NT2/D1 (cell line): ENCODE data around the gene PADI4.
"Not testable (repeated sequence)": the region's sequence is repeated elsewhere in the genome, so short reads cannot be mapped to it uniquely, and the experiment has no call there.

Experiments
- DNase-seq: peaks from one replicate; pipeline ENCODE4 v3.0.0-alpha.2; 2011; ENCODE audit warnings: low read depth, low spot score
- H3K27me3 ChIP-seq: 2 replicates; pipeline ENCODE4 v1.6.0; 2011; ENCODE audit warnings: mild to moderate bottlenecking; ENCODE audit not compliant: insufficient read length, insufficient read depth
- H3K36me3 ChIP-seq: 2 replicates; pipeline ENCODE4 v1.6.1; 2011; ENCODE audit warnings: mild to moderate bottlenecking, low read length, mixed read lengths; ENCODE audit not compliant: insufficient read depth, insufficient read length
- H3K4me1 ChIP-seq: 2 replicates; pipeline ENCODE4 v1.5.1; 2011; ENCODE audit not compliant: insufficient read depth, insufficient read length
- H3K4me3 ChIP-seq: 2 replicates; pipeline ENCODE4 v1.5.1; 2011; ENCODE audit warnings: low read depth; ENCODE audit not compliant: insufficient read length
- H3K9ac ChIP-seq: 2 replicates; pipeline ENCODE4 v1.6.0; 2011; ENCODE audit warnings: low read depth; ENCODE audit not compliant: insufficient read length
- H3K9me3 ChIP-seq: 2 replicates; pipeline ENCODE4 v1.5.1; 2011; ENCODE audit warnings: mild to moderate bottlenecking, low read length; ENCODE audit not compliant: insufficient read depth
- SUZ12 ChIP-seq: IDR thresholded peaks from 2 replicates; pipeline ENCODE4 v1.6.1; 2011; ENCODE audit not compliant: insufficient read length, insufficient read depth; ENCODE audit errors: extremely low read depth
- YY1 ChIP-seq: IDR thresholded peaks from 2 replicates; pipeline ENCODE4 v1.6.1; 2011; ENCODE audit not compliant: insufficient read length, insufficient read depth
- ZNF274 ChIP-seq: IDR thresholded peaks from 2 replicates; pipeline ENCODE4 v1.6.1; 2011; ENCODE audit warnings: mild to moderate bottlenecking, low read depth, low read length

The PADI4 gene

DNA sequence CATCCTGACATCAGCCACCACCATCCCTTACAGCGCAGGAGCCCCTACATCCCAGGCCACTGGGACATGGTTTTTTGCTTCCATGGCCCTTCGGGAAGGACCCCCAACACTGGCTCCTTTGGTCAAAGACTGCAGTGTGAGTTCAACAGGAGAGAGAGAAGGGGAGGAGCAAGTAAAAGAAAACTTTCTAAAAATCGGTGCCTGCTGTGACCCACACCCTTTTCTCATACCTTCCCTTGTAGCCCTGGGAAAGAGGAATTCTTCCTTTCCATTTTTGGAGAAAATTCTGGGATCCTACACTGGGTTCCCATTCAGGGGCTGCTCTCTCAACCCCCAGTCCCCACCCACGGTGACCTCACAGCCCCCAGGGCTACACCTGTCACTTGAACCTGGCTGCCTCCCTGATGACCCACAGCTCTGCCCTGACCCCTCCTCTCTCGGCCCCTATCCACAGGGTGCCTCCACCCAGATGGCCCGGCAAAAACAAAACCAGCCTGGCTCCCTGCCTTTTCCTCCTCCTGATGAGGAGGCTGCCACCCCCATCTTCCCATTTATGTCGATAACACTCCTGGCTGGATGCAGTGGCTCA, 7.6 kb downstream of the PADI4 start:
- Histone ChIP-seq H3K4me1 (peaks cover 17% of the 10 kb centered on the region), H3K4me3 (no peak overlapping the region), H3K9me3 (peaks cover 7% of the 10 kb centered on the region; the same call in 1 of the 2 replicates), H3K9ac (no peak overlapping the region), H3K36me3 (no peaks in the 10 kb centered on the region), H3K27me3 (no peaks in the 10 kb centered on the region)
- TF ChIP-seq YY1 (no peak), ZNF274 (no peak), SUZ12 (no peak)
- no peak for DNase-seq

DNA sequence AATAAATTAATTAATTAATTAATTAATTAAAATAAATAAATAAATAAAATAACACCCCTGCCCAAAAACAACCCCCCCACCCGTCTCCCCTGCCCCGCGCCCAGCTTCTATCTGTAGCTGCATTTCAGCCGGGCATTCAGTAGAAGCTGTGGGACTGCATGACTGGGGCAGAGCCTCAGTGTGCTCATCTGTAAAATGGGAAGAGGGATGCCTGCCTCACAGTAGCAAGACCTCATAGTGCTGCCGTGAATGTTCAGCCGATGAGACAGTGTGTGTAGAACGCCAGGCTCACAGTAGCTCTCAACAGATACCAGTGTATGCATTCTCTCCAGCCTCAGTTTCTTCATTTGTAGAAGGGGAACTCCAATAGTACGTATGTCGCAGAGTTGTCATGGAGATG, 8.7 kb downstream of the PADI4 start:
- no peak overlapping the region for H3K4me3 ChIP-seq
- H3K9me3 ChIP-seq = peaks cover 7% of the 10 kb centered on the region; the same call in 1 of the 2 replicates
- H3K27me3 ChIP-seq = no peaks in the 10 kb centered on the region
- no peak for DNase-seq
- H3K4me1 ChIP-seq = peaks cover 17% of the 10 kb centered on the region
- TF ChIP-seq SUZ12 = no peak
- TF ChIP-seq ZNF274 = no peak
- no peak for TF ChIP-seq YY1
- H3K9ac ChIP-seq = no peak overlapping the region
- no peaks in the 10 kb centered on the region for H3K36me3 ChIP-seq

DNA sequence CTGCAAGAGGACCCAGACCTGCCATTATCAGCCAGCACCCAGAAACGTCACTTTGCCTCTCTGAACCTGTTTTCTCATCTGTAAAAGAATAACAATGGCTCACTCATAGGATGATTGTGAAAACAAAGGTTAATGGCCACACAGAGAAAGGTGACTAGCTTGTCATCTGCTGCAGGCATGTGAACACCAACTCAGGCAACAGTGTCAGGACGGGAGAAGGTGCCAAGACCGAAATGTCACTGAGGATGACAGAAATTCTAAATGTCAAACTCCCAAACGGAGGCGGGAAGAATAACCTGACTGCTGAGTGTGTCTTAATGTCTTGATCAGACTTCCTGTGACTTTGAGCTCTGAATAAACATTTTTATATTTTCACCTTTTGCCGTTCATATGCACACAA, 10.3 kb downstream of the PADI4 start:
- Histone ChIP-seq H3K36me3 (no peaks in the 10 kb centered on the region), H3K9ac (no peak overlapping the region), H3K4me3 (no peak overlapping the region), H3K9me3 (peaks cover 7% of the 10 kb centered on the region; the same call in 1 of the 2 replicates), H3K4me1 (peaks cover 17% of the 10 kb centered on the region), H3K27me3 (no peaks in the 10 kb centered on the region)
- no peak for TF ChIP-seq SUZ12
- TF ChIP-seq YY1 = no peak
- no peak for TF ChIP-seq ZNF274
- DNase-seq = no peak

DNA sequence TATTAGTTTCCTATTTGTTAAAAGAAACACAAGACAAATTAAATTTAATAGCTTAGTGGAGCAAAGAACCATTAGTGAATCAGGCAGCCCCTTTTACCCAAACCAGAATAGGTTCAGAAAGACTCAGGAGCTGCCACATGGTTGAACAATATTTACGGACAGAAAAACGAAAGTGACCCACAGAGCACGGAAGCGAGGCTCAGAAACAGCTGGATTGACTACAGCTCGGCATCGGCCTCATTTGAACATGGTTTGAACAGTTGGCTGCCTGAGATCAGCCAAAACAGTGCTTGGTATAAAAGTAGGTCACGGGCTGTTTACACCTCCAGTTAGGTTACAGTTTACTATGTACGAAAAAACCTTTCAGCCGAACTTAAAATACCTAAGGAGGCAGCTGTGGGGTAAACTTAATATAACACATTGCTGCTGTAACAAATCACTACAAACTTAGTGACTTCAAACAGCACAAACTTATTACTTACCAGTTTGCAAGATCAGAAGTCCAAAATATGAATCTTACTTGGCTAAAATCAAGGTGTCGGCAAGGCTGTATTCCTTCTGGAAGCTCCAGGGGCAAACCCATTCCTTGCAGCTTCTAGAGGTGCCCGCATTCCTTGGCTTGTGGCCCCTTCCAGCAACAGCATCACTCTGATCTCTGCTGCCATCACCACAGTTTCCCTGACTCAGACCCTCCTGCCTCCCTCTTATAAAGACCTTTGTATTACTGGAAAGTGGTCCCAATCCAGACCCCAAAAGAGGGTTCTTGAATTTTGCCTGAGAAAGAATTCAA, 11.8 kb downstream of the PADI4 start:
- no peak for DNase-seq
- no peak for TF ChIP-seq ZNF274
- TF ChIP-seq YY1 = no peak
- TF ChIP-seq SUZ12 = no peak
- peaks cover 11% of the 10 kb centered on the region for H3K4me1 ChIP-seq
- no peak overlapping the region for H3K9ac ChIP-seq
- no peaks in the 10 kb centered on the region for H3K27me3 ChIP-seq
- H3K9me3 ChIP-seq = peaks cover 10% of the 10 kb centered on the region
- H3K4me3 ChIP-seq = no peak overlapping the region
- no peaks in the 10 kb centered on the region for H3K36me3 ChIP-seq

DNA sequence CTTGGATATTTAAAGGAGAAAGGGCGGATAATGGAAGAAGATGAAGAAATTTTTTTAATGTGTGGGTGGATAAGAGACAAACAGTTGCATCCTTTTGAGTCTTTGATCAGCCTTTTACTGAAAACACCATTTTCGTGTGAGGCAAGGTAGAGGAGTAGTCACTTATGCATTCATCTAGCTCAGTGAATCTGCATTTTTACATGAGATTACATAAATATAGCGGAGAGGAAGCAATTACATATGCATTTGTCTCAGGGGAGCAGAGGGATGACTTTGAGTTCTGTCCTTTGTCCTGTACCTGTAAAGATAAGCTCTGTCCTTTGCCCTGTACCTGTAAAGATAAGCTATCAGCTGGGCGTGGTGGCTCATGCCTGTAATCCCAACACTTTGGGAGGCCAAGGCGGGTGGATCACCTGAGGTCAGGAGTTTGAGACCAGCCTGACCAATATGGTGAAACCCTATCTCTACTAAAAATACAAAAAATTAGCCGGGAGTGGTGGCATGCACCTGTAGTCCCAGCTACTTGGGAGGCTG, 13.9 kb downstream of the PADI4 start:
- H3K36me3 ChIP-seq, H3K4me1 ChIP-seq, H3K27me3 ChIP-seq, H3K4me3 ChIP-seq, H3K9ac ChIP-seq, DNase-seq: not testable (repeated sequence)
- peaks cover 14% of the 10 kb centered on the region for H3K9me3 ChIP-seq

DNA sequence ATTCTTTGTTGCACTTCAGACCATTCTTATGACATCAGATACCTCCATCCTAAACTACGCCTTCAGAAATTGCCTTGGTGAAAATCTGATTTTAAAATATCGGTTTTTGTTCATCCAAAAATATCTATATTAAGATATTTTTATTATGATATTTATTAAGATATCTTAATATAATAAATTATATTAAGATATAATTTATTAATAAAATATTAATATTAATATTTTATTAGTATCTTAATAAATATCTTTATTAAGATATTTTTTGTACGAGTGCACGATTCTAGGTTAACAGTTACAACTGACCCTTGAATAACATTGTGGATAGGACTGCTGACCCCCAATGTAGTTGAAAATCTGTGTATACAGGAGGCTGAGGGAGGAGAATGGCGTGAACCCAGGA, 20.9 kb downstream of the PADI4 start:
- no peak for TF ChIP-seq YY1
- no peak for TF ChIP-seq ZNF274
- TF ChIP-seq SUZ12 = no peak
- H3K9ac ChIP-seq = no peak overlapping the region
- no peak for DNase-seq
- peaks cover 7% of the 10 kb centered on the region for H3K9me3 ChIP-seq
- no peak overlapping the region for H3K4me3 ChIP-seq
- H3K4me1 ChIP-seq = no peaks in the 10 kb centered on the region
- no peaks in the 10 kb centered on the region for H3K27me3 ChIP-seq
- no peaks in the 10 kb centered on the region for H3K36me3 ChIP-seq

DNA sequence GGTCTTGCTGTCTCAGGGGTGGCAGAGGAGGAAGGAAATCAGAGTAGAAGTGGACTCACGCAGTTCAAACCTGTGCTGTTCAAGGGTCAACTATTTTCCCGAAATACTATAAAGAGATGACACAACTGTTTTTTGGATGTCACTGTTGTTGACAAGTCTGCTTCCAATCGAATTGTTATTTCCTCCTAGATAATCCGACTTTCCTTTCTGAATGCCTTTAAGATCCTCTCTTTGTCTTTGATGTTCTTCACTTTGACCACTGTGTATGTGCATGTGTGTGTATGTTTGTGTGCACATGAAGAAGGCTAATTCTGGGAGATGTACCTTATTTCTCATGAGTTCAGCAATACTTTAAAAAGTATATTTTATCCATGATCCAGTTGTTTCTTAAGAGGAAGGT, 21.6 kb downstream of the PADI4 start:
- DNase-seq = no peak
- Histone ChIP-seq H3K4me3 (no peak overlapping the region), H3K27me3 (no peaks in the 10 kb centered on the region), H3K4me1 (no peaks in the 10 kb centered on the region), H3K36me3 (no peaks in the 10 kb centered on the region), H3K9me3 (peaks cover 6% of the 10 kb centered on the region), H3K9ac (no peak overlapping the region)
- no peak for TF ChIP-seq YY1
- TF ChIP-seq SUZ12 = no peak
- no peak for TF ChIP-seq ZNF274
